ENCODE measurements around the gene RC3H2.

Gene RC3H2

DNA sequence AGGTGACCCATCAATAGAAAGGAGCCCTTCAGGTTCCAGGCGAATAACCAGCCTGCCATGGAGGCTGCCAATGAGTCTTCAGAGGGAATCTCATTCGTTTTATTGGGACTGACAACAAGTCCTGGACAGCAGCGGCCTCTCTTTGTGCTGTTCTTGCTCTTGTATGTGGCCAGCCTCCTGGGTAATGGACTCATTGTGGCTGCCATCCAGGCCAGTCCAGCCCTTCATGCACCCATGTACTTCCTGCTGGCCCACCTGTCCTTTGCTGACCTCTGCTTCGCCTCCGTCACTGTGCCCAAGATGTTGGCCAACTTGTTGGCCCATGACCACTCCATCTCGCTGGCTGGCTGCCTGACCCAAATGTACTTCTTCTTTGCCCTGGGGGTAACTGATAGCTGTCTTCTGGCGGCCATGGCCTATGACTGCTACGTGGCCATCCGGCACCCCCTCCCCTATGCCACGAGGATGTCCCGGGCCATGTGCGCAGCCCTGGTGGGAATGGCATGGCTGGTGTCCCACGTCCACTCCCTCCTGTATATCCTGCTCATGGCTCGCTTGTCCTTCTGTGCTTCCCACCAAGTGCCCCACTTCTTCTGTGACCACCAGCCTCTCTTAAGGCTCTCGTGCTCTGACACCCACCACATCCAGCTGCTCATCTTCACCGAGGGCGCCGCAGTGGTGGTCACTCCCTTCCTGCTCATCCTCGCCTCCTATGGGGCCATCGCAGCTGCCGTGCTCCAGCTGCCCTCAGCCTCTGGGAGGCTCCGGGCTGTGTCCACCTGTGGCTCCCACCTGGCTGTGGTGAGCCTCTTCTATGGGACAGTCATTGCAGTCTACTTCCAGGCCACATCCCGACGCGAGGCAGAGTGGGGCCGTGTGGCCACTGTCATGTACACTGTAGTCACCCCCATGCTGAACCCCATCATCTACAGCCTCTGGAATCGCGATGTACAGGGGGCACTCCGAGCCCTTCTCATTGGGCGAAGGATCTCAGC lies 104.8 kb downstream of the RC3H2 start, which contains the start of gene OR1K1:
TSS of gene OR1K1 (plus strand) at position 58 of the 995 bp plus-strand sequence. CDS start at position 58, 0 bp downstream.
- no peak for DNase-seq

DNA sequence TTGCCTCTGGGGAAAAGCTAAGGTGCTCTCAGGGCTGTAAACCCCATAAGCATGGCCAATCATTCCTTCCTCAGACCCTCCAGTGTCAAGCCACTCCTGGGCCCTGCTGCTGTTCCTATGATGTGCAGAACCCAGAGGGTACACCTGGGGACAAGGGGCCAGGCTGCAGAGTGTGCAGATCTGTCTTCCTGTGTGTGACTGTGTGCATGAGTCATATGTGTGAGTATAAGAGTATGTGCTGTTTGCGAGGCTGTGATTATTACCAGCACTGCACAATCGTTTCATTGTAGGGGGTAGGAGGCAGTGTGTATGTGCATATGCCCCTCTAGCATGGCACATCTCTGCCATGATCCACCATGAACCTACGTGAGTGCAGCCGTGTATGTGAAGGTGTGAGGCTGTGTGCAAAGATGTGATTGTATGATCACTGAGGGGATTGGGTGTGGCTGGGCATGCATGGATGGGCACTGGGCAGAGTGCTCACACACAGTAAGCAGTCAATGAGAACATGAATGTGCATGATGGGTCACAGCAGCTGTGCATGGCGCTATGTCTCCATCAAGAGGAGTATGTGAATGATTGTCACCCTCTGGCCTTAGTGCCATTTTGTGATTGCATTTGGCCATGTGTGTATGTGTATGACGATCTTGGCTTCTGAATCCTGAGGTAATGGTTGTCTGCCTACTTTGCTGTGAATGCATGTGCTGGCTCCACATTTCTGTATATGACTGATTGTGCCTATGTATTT lies 107.7 kb downstream of the RC3H2 start:
- no peak for DNase-seq
